ENCODE measurements around the gene CADPS2. TPM values are rescaled to one million over a fixed set of nuclear protein-coding genes. Genes with fewer than 3 reads are reported as not detected.

The CADPS2 gene
- total RNA-seq, 1 donor from 2014 or later: 4.3 TPM

DNA sequence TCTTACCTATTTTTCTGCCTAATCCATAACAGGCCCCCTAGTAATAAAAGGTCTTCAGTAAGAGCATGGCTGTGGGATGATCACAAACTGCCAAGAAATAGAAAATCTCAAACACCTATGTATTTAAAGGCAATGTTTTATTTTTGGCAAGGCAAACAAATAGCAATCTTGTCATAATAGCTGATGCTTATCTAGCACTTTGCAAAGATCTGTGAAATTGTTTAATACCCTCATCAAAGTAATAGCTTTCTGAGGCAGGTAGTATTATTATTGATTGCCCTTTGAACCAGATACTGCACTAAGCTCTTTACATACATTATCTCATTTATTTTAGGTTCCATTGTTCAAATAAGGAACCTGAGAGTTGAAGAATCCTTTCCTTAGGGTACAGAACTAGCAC, 1.6 kb upstream of the CADPS2 start:
- TF ChIP-seq, protein P1, sequence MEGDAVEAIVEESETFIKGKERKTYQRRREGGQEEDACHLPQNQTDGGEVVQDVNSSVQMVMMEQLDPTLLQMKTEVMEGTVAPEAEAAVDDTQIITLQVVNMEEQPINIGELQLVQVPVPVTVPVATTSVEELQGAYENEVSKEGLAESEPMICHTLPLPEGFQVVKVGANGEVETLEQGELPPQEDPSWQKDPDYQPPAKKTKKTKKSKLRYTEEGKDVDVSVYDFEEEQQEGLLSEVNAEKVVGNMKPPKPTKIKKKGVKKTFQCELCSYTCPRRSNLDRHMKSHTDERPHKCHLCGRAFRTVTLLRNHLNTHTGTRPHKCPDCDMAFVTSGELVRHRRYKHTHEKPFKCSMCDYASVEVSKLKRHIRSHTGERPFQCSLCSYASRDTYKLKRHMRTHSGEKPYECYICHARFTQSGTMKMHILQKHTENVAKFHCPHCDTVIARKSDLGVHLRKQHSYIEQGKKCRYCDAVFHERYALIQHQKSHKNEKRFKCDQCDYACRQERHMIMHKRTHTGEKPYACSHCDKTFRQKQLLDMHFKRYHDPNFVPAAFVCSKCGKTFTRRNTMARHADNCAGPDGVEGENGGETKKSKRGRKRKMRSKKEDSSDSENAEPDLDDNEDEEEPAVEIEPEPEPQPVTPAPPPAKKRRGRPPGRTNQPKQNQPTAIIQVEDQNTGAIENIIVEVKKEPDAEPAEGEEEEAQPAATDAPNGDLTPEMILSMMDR (IDR thresholded peaks at IDR 0.05; ENCODE audit: unreplicated experiment): no peak
- no peaks in the 10 kb centered on the region for H3K9me3 Mint-ChIP-seq (ENCODE audit: low read depth)
- H3K36me3 Mint-ChIP-seq (ENCODE audit: insufficient read depth): no peaks in the 10 kb centered on the region
- no peak overlapping the region for H3K4me3 Mint-ChIP-seq (ENCODE audit: low read depth)
- H3K4me1 Mint-ChIP-seq (ENCODE audit: low read depth): peaks cover 21% of the 10 kb centered on the region
- no peak for DNase-seq (ENCODE audit: low spot score, unreplicated experiment)
- no peak overlapping the region for H3K27ac Mint-ChIP-seq
- peaks cover 41% of the 10 kb centered on the region for H3K27me3 Mint-ChIP-seq

DNA sequence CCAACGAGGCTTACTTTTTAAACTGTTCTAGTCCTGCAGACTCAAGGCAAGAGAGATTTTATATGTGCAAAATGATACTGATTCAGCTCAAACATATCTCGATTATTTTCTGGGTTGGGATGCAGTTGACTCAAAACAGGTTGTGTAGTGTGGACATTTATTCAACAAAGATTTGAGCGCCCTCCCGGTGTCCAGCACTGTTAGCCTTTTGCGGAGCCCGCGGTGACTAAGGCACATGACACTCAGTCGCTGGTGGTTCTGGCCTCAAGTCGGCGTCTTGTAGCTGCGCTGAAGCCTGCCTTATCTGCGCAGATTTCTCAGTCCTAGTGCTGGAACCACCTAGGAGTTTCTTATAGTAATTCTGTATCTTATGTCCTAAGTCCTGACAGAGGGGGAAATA, 938 bp upstream of the CADPS2 start:
- no peaks in the 10 kb centered on the region for H3K9me3 Mint-ChIP-seq (ENCODE audit: low read depth)

DNA sequence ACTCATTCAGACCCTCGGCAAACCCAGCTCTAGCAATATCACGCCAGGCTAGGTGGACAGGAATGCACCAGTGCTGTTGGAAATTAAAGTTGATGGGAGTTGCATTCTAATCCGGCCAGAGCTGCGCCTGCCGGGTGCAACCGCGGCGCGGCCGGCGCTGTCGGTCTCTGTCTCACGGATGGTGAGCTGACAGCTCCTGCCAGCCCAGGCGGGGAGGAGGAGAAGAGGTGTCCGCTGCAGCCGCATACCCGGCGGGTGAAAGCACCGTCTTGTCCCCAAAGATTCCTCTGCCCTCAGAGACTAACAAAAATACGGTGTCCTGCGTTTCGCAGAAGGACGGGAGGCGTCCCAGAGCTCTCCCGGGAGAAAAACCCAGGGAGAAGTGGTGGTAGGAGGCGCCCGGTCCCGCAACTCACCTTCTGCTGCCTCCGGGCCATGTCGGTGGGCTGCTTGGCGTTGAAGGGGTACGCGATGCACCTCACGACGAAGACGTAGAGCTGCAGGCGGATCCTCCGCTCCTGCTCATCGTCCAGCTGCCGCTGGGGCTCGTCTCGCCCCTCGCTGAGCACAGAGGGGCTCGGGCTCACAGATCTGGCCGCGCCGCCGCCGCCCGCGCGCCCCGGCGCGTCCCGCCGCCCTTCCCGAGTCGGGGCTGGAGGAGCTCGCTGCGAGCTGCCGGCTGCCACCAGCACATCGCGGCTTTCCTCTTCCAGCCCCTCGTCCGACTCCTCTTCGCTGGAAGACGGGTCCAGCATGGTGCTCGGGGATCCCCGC, 490 bp downstream of the CADPS2 start:
- H3K4me1 Mint-ChIP-seq (ENCODE audit: low read depth): peaks cover 20% of the 10 kb centered on the region
- H3K4me3 Mint-ChIP-seq (ENCODE audit: low read depth): peak overlapping the region; percentile 87
- TF ChIP-seq, protein P1 (IDR thresholded peaks at IDR 0.05; ENCODE audit: unreplicated experiment): no peak
- H3K9me3 Mint-ChIP-seq (ENCODE audit: low read depth): no peaks in the 10 kb centered on the region
- H3K27me3 Mint-ChIP-seq: peaks cover 39% of the 10 kb centered on the region
- peak; percentile 30 for DNase-seq (ENCODE audit: low spot score, unreplicated experiment)
- peak overlapping the region; percentile 86 for H3K27ac Mint-ChIP-seq
- no peaks in the 10 kb centered on the region for H3K36me3 Mint-ChIP-seq (ENCODE audit: insufficient read depth)

More for the DNA sequence above, 938 bp upstream of the CADPS2 start:
- peak overlapping the region; percentile 85 for H3K27ac Mint-ChIP-seq
- peak overlapping the region; percentile 78 for H3K4me3 Mint-ChIP-seq (ENCODE audit: low read depth)
- H3K36me3 Mint-ChIP-seq (ENCODE audit: insufficient read depth): no peaks in the 10 kb centered on the region
- peaks cover 41% of the 10 kb centered on the region for H3K27me3 Mint-ChIP-seq
- peak; percentile 36 for DNase-seq (ENCODE audit: low spot score, unreplicated experiment)
- peaks cover 23% of the 10 kb centered on the region for H3K4me1 Mint-ChIP-seq (ENCODE audit: low read depth)
- TF ChIP-seq, protein P1 (IDR thresholded peaks at IDR 0.05; ENCODE audit: unreplicated experiment): no peak

GRCh38 chr7:122884186-122884585, 2.1 kb downstream of the CADPS2 start:
- H3K4me1 Mint-ChIP-seq (ENCODE audit: low read depth): peaks cover 20% of the 10 kb centered on the region
- peak overlapping the region; percentile 52 for H3K4me3 Mint-ChIP-seq (ENCODE audit: low read depth)
- H3K27ac Mint-ChIP-seq: no peak overlapping the region
- peaks cover 28% of the 10 kb centered on the region for H3K27me3 Mint-ChIP-seq
- no peaks in the 10 kb centered on the region for H3K9me3 Mint-ChIP-seq (ENCODE audit: low read depth)
- no peak for DNase-seq (ENCODE audit: low spot score, unreplicated experiment)
- no peaks in the 10 kb centered on the region for H3K36me3 Mint-ChIP-seq (ENCODE audit: insufficient read depth)
- TF ChIP-seq, protein P1 (IDR thresholded peaks at IDR 0.05; ENCODE audit: unreplicated experiment): no peak

- no peaks in the 10 kb centered on the region for H3K9me3 Mint-ChIP-seq (ENCODE audit: low read depth)
- H3K4me3 Mint-ChIP-seq (ENCODE audit: low read depth): no peak overlapping the region
- peaks cover 16% of the 10 kb centered on the region for H3K4me1 Mint-ChIP-seq (ENCODE audit: low read depth)
- no peak for DNase-seq (ENCODE audit: low spot score, unreplicated experiment)
- H3K27me3 Mint-ChIP-seq: peaks cover 24% of the 10 kb centered on the region
- TF ChIP-seq, protein P1 (IDR thresholded peaks at IDR 0.05; ENCODE audit: unreplicated experiment): no peak
- H3K36me3 Mint-ChIP-seq (ENCODE audit: insufficient read depth): no peaks in the 10 kb centered on the region
- no peak overlapping the region for H3K27ac Mint-ChIP-seq
These were observed 3.1 kb downstream of the CADPS2 start for GRCh38 chr7:122883049-122883680.

Measured in progenitor cell of endocrine pancreas (in vitro differentiated cells).